ENCODE data around the gene CCND1. TPM values are rescaled to one million over a fixed set of nuclear protein-coding genes. Genes with fewer than 3 reads are reported as not detected.

CCND1 gene
- total RNA-seq, 1 donor from 2014 or later: 55.6 TPM

DNA sequence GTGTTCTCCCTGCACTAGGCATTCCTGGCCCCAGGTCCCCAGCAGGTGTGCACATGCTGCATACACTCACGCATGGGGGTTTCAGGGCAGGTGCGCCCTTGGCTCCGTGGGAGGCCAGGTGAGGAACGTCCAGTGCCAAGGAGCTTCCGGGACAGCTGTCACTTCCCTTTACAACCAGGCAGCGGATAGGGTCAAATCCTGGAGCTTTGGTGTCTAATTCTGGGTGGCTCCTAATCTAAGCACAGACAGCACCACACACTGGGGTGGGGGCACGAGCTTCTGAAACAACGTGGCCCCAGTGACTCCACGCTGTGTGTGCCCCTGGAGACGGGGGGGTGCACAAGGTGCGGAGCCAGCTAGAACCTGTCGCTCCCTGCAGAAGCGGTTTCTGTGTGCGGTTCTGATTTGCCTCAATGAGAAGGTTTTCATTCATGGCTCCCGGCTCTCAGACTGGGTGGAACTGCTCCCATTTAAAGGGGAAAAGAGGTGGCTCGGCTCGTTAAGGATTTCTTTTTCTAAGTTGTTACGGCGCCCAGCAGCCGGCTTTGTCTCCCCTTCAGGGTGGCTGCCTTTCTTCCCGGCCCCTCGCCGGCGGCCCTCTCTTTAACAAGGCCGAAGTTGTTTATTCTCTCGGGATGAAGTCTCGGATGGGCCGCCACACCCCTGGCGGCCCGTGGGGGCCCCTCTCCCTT is 5.0 kb downstream of the CCND1 start:
- H3K4me1 Mint-ChIP-seq (ENCODE audit: unreplicated experiment): peaks cover 3% of the 10 kb centered on the region
- no peaks in the 10 kb centered on the region for H3K9me3 Mint-ChIP-seq (ENCODE audit: unreplicated experiment)
- no peak overlapping the region for H3K4me3 Mint-ChIP-seq (ENCODE audit: unreplicated experiment)
- no peak for DNase-seq (ENCODE audit: low spot score)
- no peak for TF ChIP-seq CTCF (IDR thresholded peaks at IDR 0.05; ENCODE audit: unreplicated experiment)
- H3K27ac Mint-ChIP-seq (ENCODE audit: unreplicated experiment): no peak overlapping the region
- no peaks in the 10 kb centered on the region for H3K27me3 Mint-ChIP-seq (ENCODE audit: unreplicated experiment)
- no peaks in the 10 kb centered on the region for H3K36me3 Mint-ChIP-seq (ENCODE audit: low read depth, unreplicated experiment)

DNA sequence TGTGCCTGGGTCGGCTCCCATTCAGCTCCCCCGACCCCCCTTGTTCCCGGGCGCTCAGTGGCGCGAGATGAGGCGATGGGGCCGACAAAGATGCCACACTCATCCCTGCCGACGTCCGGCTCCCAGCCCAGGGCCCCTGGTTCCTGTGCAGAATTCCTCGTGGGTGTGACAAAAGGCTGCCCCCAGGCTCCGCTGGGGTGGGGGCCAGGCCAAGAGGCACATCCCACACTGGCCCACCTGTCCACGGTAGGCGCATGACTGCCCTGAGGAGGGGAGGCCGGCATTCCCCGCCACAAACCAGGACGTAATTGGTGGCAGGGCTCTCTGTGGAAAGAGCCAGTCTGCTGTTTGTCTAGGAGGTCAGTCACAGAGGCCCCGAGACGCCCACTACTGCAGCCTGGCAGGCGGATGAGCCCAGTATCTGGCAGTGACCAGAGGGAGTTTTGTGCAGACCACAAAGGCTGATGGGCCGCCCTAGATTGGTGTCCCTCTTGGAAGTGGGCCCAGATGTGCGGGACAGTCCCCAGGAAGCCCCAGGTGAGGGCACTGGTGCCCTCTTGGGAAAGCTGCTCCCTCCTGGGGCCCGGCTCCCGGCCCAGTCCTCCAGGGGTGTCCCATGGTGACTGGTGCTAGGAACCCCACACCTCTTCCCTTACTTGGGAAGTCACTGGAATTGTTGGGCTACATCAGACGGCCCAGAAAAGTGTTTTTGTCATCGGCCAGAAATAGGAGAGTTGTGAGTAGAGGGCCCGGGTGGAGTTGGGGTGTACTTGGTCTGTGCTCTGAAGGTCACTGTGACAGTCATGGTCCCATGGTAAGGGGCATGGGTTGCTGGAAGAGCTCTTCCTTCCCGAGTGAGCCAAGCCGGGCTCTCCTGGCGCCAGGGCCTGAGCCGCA is 5.8 kb downstream of the CCND1 start:
- H3K36me3 Mint-ChIP-seq (ENCODE audit: low read depth, unreplicated experiment): no peaks in the 10 kb centered on the region
- DNase-seq (ENCODE audit: low spot score): no peak
- no peak for TF ChIP-seq CTCF (IDR thresholded peaks at IDR 0.05; ENCODE audit: unreplicated experiment)
- no peak overlapping the region for H3K27ac Mint-ChIP-seq (ENCODE audit: unreplicated experiment)
- H3K4me1 Mint-ChIP-seq (ENCODE audit: unreplicated experiment): peaks cover 3% of the 10 kb centered on the region
- H3K9me3 Mint-ChIP-seq (ENCODE audit: unreplicated experiment): no peaks in the 10 kb centered on the region
- H3K27me3 Mint-ChIP-seq (ENCODE audit: unreplicated experiment): no peaks in the 10 kb centered on the region
- no peak overlapping the region for H3K4me3 Mint-ChIP-seq (ENCODE audit: unreplicated experiment)

GRCh38 chr11:69647390-69647748 is 6.4 kb downstream of the CCND1 start:
- H3K27ac Mint-ChIP-seq (ENCODE audit: unreplicated experiment): peak overlapping the region; percentile 48
- no peak for DNase-seq (ENCODE audit: low spot score)
- no peak for TF ChIP-seq CTCF (IDR thresholded peaks at IDR 0.05; ENCODE audit: unreplicated experiment)
- H3K4me1 Mint-ChIP-seq (ENCODE audit: unreplicated experiment): peaks cover 3% of the 10 kb centered on the region
- no peak overlapping the region for H3K4me3 Mint-ChIP-seq (ENCODE audit: unreplicated experiment)
- H3K27me3 Mint-ChIP-seq (ENCODE audit: unreplicated experiment): no peaks in the 10 kb centered on the region
- no peaks in the 10 kb centered on the region for H3K9me3 Mint-ChIP-seq (ENCODE audit: unreplicated experiment)
- no peaks in the 10 kb centered on the region for H3K36me3 Mint-ChIP-seq (ENCODE audit: low read depth, unreplicated experiment)

DNA sequence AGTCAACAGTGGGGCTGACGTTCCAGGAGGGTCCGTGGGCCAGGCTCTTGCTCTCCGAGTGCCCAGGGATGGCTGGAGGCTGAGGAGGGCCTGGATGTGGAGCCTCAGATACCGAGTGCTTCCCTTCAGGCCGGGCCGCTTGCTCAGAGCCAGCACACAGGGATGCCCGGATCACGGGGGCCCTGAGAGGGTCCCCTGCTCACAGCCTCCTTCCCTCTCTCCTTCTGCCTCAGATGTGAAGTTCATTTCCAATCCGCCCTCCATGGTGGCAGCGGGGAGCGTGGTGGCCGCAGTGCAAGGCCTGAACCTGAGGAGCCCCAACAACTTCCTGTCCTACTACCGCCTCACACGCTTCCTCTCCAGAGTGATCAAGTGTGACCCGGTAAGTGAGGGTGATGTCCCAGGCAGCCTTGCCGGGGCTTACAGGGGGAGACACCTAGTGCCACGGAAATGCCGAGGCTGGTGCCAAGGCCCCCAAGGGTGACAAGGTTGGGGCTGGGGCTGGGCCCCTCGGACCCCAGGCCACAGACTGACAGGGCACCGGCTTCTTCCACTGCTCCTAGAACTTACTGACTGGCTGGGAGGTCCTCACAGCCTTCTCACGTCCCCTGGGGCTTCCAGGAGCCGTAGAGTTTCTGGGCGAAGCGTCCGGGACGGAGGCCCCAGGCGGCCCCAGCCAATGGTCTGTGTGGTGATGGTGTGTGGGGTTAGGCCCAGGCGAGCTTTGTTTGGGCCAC is 7.0 kb downstream of the CCND1 start:
- Mint-ChIP-seq H3K4me1 (ENCODE audit: unreplicated experiment) (peaks cover 3% of the 10 kb centered on the region), H3K9me3 (ENCODE audit: unreplicated experiment) (no peaks in the 10 kb centered on the region), H3K36me3 (ENCODE audit: low read depth, unreplicated experiment) (no peaks in the 10 kb centered on the region), H3K27me3 (ENCODE audit: unreplicated experiment) (no peaks in the 10 kb centered on the region), H3K27ac (ENCODE audit: unreplicated experiment) (peak overlapping the region; percentile 48), H3K4me3 (ENCODE audit: unreplicated experiment) (no peak overlapping the region)
- no peak for TF ChIP-seq CTCF (IDR thresholded peaks at IDR 0.05; ENCODE audit: unreplicated experiment)
- DNase-seq (ENCODE audit: low spot score): no peak

Data from endothelial cell (in vitro differentiated cells).